ENCODE data around the gene OR51V1.

- TF ChIP-seq CTCF (conservative IDR thresholded peaks at IDR 0.05) = no peak
- no peak for TF ChIP-seq EZH2 (IDR thresholded peaks at IDR 0.05; ENCODE audit: low read depth)
Observed at GRCh38 chr11:5159806-5160205, 40.7 kb downstream of the OR51V1 start.

All from PC-9 (cell line).